Measurements from ENCODE around the gene SRPK2. TPM values are rescaled to one million over a fixed set of nuclear protein-coding genes. Genes with fewer than 3 reads are reported as not detected.

SRPK2 gene
- total RNA-seq, 4 donors from 2014 or later, result 41.0 to 87.1 (median 67.1) TPM

- DNase-seq (ENCODE audit: low spot score in 2 of 2), result no peak
- intact Hi-C loops (cut with DNase I; ENCODE audit: low total_unique reads), result no loop called here
Measured at GRCh38 chr7:105323366-105323765, 65.4 kb downstream of the SRPK2 start.

GRCh38 chr7:105322655-105323277, 66.0 kb downstream of the SRPK2 start:
- intact Hi-C loops (cut with DNase I; ENCODE audit: low total_unique reads), result no loop called here
- no peak for DNase-seq (ENCODE audit: low spot score in 2 of 2)
- no peak overlapping the region for H3K4me3 ChIP-seq (ENCODE audit: low read depth, poor library complexity, severe bottlenecking)
- no peak for TF ChIP-seq POLR2A (IDR thresholded peaks at IDR 0.05)
- no peak for TF ChIP-seq CTCF (IDR thresholded peaks at IDR 0.05)
- WGBS, 2 donors, result 82% methylated on average over 6 of the region's 6 CpGs

More at GRCh38 chr7:105323366-105323765, 65.4 kb downstream of the SRPK2 start:
- 75 to 79% methylated on average over 1 of the region's 1 CpG for WGBS, 2 donors
- no peak overlapping the region for H3K4me3 ChIP-seq (ENCODE audit: low read depth, poor library complexity, severe bottlenecking)
- TF ChIP-seq CTCF (IDR thresholded peaks at IDR 0.05) (no peak), POLR2A (IDR thresholded peaks at IDR 0.05) (no peak)

GRCh38 chr7:105321754-105322455, 66.8 kb downstream of the SRPK2 start:
- intact Hi-C loops (cut with DNase I; ENCODE audit: low total_unique reads), result no loop called here
- DNase-seq (ENCODE audit: low spot score in 2 of 2), result no peak
- 91 to 98% methylated on average over 10 of the region's 10 CpGs for WGBS, 2 donors
- TF ChIP-seq POLR2A (IDR thresholded peaks at IDR 0.05) (no peak), CTCF (IDR thresholded peaks at IDR 0.05) (no peak)
- H3K4me3 ChIP-seq (ENCODE audit: low read depth, poor library complexity, severe bottlenecking), result no peak overlapping the region

- no peak overlapping the region for H3K4me3 ChIP-seq (ENCODE audit: low read depth, poor library complexity, severe bottlenecking)
- DNase-seq (ENCODE audit: low spot score in 2 of 2), result no peak
- 91 to 94% methylated on average over 2 of the region's 2 CpGs for WGBS, 2 donors
- intact Hi-C loops (cut with DNase I; ENCODE audit: low total_unique reads), result no loop called here
- no peak for TF ChIP-seq POLR2A (IDR thresholded peaks at IDR 0.05)
- TF ChIP-seq CTCF (IDR thresholded peaks at IDR 0.05), result no peak
Measured at GRCh38 chr7:105320896-105321295, 67.8 kb downstream of the SRPK2 start.

GRCh38 chr7:105319578-105319977, 69.1 kb downstream of the SRPK2 start:
- 80 to 89% methylated on average over 10 of the region's 10 CpGs for WGBS, 2 donors
- no peak for TF ChIP-seq POLR2A (IDR thresholded peaks at IDR 0.05)
- no peak for TF ChIP-seq CTCF (IDR thresholded peaks at IDR 0.05)
- DNase-seq (ENCODE audit: low spot score in 2 of 2), result no peak
- intact Hi-C loops (cut with DNase I; ENCODE audit: low total_unique reads), result no loop called here
- no peak overlapping the region for H3K4me3 ChIP-seq (ENCODE audit: low read depth, poor library complexity, severe bottlenecking)
